Measurements from ENCODE around the gene EOGT.

Gene EOGT

GRCh38 chr3:69048990-69049389 lies 35.5 kb upstream of the EOGT start:
- no peak for TF ChIP-seq CTCF (conservative IDR thresholded peaks at IDR 0.05; ENCODE audit: low read depth, low read length)

GRCh38 chr3:69044608-69045007 lies 31.1 kb upstream of the EOGT start:
- DNase-seq (ENCODE audit: low read depth), result peak; percentile 45
- no peak for TF ChIP-seq CTCF (conservative IDR thresholded peaks at IDR 0.05; ENCODE audit: low read depth, low read length)
- no peak overlapping the region for H3K4me3 ChIP-seq (ENCODE audit: low read depth, low read length)

More at GRCh38 chr3:69048990-69049389, 35.5 kb upstream of the EOGT start:
- no peak overlapping the region for H3K4me3 ChIP-seq (ENCODE audit: low read depth, low read length)
- no peak for DNase-seq (ENCODE audit: low read depth)

- DNase-seq (ENCODE audit: low read depth), result peak; percentile 92
These were observed 20.0 kb upstream of the EOGT start for GRCh38 chr3:69033470-69033869.

GRCh38 chr3:69032737-69033136 lies 19.3 kb upstream of the EOGT start:
- no peak for DNase-seq (ENCODE audit: low read depth)
- no peak for TF ChIP-seq CTCF (conservative IDR thresholded peaks at IDR 0.05; ENCODE audit: low read depth, low read length)
- no peak overlapping the region for H3K4me3 ChIP-seq (ENCODE audit: low read depth, low read length)

More at GRCh38 chr3:69033470-69033869, 20.0 kb upstream of the EOGT start:
- TF ChIP-seq CTCF (conservative IDR thresholded peaks at IDR 0.05; ENCODE audit: low read depth, low read length), result no peak
- H3K4me3 ChIP-seq (ENCODE audit: low read depth, low read length), result no peak overlapping the region

- peak; percentile 75 for DNase-seq (ENCODE audit: low read depth)
- no peak overlapping the region for H3K4me3 ChIP-seq (ENCODE audit: low read depth, low read length)
These were observed 18.7 kb upstream of the EOGT start for GRCh38 chr3:69032142-69032541.

GRCh38 chr3:69031635-69032034 lies 18.2 kb upstream of the EOGT start:
- H3K4me3 ChIP-seq (ENCODE audit: low read depth, low read length), result no peak overlapping the region
- DNase-seq (ENCODE audit: low read depth), result peak; percentile 66
- TF ChIP-seq CTCF (conservative IDR thresholded peaks at IDR 0.05; ENCODE audit: low read depth, low read length), result no peak

More at GRCh38 chr3:69032142-69032541, 18.7 kb upstream of the EOGT start:
- no peak for TF ChIP-seq CTCF (conservative IDR thresholded peaks at IDR 0.05; ENCODE audit: low read depth, low read length)

- no peak for TF ChIP-seq CTCF (conservative IDR thresholded peaks at IDR 0.05; ENCODE audit: low read depth, low read length)
These were observed 7.4 kb upstream of the EOGT start for GRCh38 chr3:69020857-69021256.

More at GRCh38 chr3:69020857-69021256, 7.4 kb upstream of the EOGT start:
- no peak for DNase-seq (ENCODE audit: low read depth)
- no peak overlapping the region for H3K4me3 ChIP-seq (ENCODE audit: low read depth, low read length)
